Measurements from ENCODE around the gene PTPA.

DNA sequence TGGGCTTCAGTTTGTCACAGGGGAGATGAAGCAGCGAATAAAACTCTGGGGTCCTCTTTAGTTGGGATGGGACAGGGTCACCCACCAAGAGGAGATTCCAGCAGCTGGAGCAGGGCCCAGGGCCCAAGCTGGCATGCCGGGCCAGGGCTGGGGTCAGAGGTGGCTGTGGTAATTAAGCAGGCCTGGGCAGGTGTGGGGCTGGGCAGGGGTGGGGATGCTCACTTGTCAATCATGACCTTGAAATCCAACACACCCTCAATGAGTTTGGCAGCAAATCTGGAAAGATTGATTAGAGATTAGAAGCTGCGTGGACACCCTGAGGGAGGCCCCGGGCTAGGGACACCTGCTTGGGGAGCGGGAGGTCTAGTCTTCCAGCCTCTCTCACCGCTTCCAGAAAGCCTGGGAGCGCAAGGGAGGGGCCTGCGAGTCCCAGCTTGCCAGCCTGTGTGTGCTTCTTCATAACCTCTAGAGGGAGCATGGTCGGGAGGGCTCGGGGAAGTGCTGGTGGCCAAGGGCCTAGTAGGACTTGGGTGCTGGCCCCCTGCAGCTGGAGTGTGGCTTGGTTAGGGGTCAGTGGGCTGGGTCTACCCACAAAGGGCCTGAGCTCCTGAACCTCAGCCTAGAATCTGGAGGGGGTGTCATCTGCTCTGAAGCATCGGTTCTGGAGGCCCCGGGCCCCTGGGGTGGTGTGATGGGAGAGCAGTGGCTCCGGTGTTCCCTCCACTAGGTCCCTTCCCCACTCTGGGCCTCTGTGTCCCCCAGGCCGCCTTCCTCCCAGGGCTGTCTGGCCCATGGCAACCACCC lies 8.2 kb upstream of the PTPA start:
- TF ChIP-seq, protein P1, sequence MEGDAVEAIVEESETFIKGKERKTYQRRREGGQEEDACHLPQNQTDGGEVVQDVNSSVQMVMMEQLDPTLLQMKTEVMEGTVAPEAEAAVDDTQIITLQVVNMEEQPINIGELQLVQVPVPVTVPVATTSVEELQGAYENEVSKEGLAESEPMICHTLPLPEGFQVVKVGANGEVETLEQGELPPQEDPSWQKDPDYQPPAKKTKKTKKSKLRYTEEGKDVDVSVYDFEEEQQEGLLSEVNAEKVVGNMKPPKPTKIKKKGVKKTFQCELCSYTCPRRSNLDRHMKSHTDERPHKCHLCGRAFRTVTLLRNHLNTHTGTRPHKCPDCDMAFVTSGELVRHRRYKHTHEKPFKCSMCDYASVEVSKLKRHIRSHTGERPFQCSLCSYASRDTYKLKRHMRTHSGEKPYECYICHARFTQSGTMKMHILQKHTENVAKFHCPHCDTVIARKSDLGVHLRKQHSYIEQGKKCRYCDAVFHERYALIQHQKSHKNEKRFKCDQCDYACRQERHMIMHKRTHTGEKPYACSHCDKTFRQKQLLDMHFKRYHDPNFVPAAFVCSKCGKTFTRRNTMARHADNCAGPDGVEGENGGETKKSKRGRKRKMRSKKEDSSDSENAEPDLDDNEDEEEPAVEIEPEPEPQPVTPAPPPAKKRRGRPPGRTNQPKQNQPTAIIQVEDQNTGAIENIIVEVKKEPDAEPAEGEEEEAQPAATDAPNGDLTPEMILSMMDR (conservative IDR thresholded peaks at IDR 0.05): peak; percentile 65
- TF ChIP-seq EZH2 (IDR thresholded peaks at IDR 0.05; ENCODE audit: low read depth): no peak

Data from PC-9 (cell line).